Fibroblast of lung (primary cell): ENCODE results near the gene SCAF8. TPM values are rescaled to one million over a fixed set of nuclear protein-coding genes. Genes with fewer than 3 reads are reported as not detected.

Experiments used
- DNase-seq, 2 donors: peaks; one replicate each; pipeline versions ENCODE4 v3.0.0 to v3.0.0-alpha.2; 2010; ENCODE audit warnings: low read depth in 2 of 2
- H2AFZ ChIP-seq: 2 replicates; pipeline ENCODE4 v1.5.1; 2012; ENCODE audit warnings: low read length, control low read depth, inconsistent platforms
- H3K27ac ChIP-seq: 2 replicates; pipeline ENCODE4 v1.5.1; 2011; ENCODE audit warnings: low read length, control low read depth; ENCODE audit not compliant: insufficient read depth
- H3K27me3 ChIP-seq: 2 replicates; pipeline ENCODE4 v1.5.1; 2011; ENCODE audit warnings: mild to moderate bottlenecking, low read length; ENCODE audit not compliant: control insufficient read depth, insufficient read depth
- H3K36me3 ChIP-seq: 2 replicates; pipeline ENCODE4 v1.5.1; 2011; ENCODE audit warnings: low read length; ENCODE audit not compliant: control insufficient read depth, insufficient read depth
- H3K4me1 ChIP-seq: 2 replicates; pipeline ENCODE4 v1.5.1; 2011; ENCODE audit warnings: low read length; ENCODE audit not compliant: control insufficient read depth, insufficient read depth; ENCODE audit errors: extremely low read depth
- H3K4me2 ChIP-seq: 2 replicates; pipeline ENCODE4 v1.5.1; 2011; ENCODE audit warnings: low read length, control low read depth; ENCODE audit not compliant: insufficient read depth; ENCODE audit errors: extremely low read depth
- H3K4me3 ChIP-seq, 4 experiments: fragments of 200-600 bp in 1 of 4; sonication (generic) in 1 of 4; replicated peaks in 1 of 4; 2 replicates each; pipeline ENCODE4 v1.5.1; 2011 to 2016; ENCODE audit warnings: low read length in 4 of 4, low read depth in 3 of 4, mild to moderate bottlenecking in 3 of 4, control low read depth in 2 of 4, inconsistent platforms in 1 of 4, mixed read lengths in 1 of 4; ENCODE audit not compliant: insufficient read depth in 1 of 4; ENCODE audit errors: control extremely low read depth in 1 of 4
- H3K79me2 ChIP-seq: 2 replicates; pipeline ENCODE4 v1.5.1; 2012; ENCODE audit warnings: mild to moderate bottlenecking, low read length, inconsistent platforms; ENCODE audit not compliant: control insufficient read depth, insufficient read depth
- H3K9ac ChIP-seq: 2 replicates; pipeline ENCODE4 v1.5.1; 2011; ENCODE audit warnings: mild to moderate bottlenecking, low read length, control low read depth; ENCODE audit not compliant: insufficient read depth
- H3K9me3 ChIP-seq: 2 replicates; pipeline ENCODE4 v1.5.1; 2012; ENCODE audit warnings: low read depth, low read length; ENCODE audit not compliant: control insufficient read depth, insufficient read depth
- H4K20me1 ChIP-seq: 2 replicates; pipeline ENCODE4 v1.5.1; 2011; ENCODE audit warnings: low read length; ENCODE audit not compliant: control insufficient read depth, insufficient read depth; ENCODE audit errors: extremely low read depth
- CTCF ChIP-seq, 2 donors: IDR thresholded peaks in 1 of 2; conservative IDR thresholded peaks in 1 of 2; 1 replicate in 1 of 2; 2 replicates in 1 of 2; pipeline ENCODE4 v1.5.1; 2011 to 2012; ENCODE audit warnings: low read length in 2 of 2, control low read depth in 1 of 2, inconsistent platforms in 1 of 2, low read depth in 1 of 2, mild to moderate bottlenecking in 1 of 2
- EZH2 ChIP-seq: IDR thresholded peaks from 2 replicates; pipeline ENCODE4 v1.5.1; 2012; ENCODE audit warnings: low read length, control low read depth, mild to moderate bottlenecking; ENCODE audit errors: missing control alignments
- polyA plus RNA-seq, 2 donors: library from polyadenylated mRNA; depleted of rRNA in 1 of 2; stranded (reverse) in 1 of 2; unstranded in 1 of 2; fragments of >200 nt; gene quantifications; 2 replicates each; pipeline ENCODE4 v1.2.1, GENCODE V29; 2011 to 2012; ENCODE audit warnings: missing spikeins in 1 of 2
- total RNA-seq: library from RNA; depleted of rRNA; stranded (reverse); fragments of >200 nt; gene quantifications from 2 replicates; pipeline ENCODE4 v1.2.1, GENCODE V29; 2014

The SCAF8 gene
- total and polyA plus RNA-seq, 2 donors (not counting 1 experiment from before 2014, with no cell fraction given): 28.5 to 30.9 TPM

- no peak overlapping the region for H3K4me3 ChIP-seq
- no peak overlapping the region for H3K27ac ChIP-seq
- no peaks in the 10 kb centered on the region for H3K4me1 ChIP-seq
- H3K4me2 ChIP-seq: no peak overlapping the region
- no peak overlapping the region for H3K9ac ChIP-seq
- peaks cover 96% of the 10 kb centered on the region for H3K79me2 ChIP-seq
- H3K9me3 ChIP-seq: no peaks in the 10 kb centered on the region
- no peaks in the 10 kb centered on the region for H3K27me3 ChIP-seq
- no peak for DNase-seq
- no peaks in the 10 kb centered on the region for H3K36me3 ChIP-seq
- peaks cover 5% of the 10 kb centered on the region for H4K20me1 ChIP-seq
- TF ChIP-seq CTCF (conservative IDR thresholded peaks at IDR 0.05 in 1 of 2, IDR thresholded peaks at IDR 0.05 in 1 of 2; ENCODE audit: low read depth in 1 of 2, low read length in 2 of 2) (no peak), EZH2 (no peak)
- no peak overlapping the region for H2AFZ ChIP-seq
Observed at GRCh38 chr6:154752022-154752421, 18.8 kb downstream of the SCAF8 start.

GRCh38 chr6:154754152-154754551, 20.9 kb downstream of the SCAF8 start:
- Histone ChIP-seq H4K20me1 (peaks cover 5% of the 10 kb centered on the region), H3K27ac (peak overlapping the region; percentile 29)

DNA sequence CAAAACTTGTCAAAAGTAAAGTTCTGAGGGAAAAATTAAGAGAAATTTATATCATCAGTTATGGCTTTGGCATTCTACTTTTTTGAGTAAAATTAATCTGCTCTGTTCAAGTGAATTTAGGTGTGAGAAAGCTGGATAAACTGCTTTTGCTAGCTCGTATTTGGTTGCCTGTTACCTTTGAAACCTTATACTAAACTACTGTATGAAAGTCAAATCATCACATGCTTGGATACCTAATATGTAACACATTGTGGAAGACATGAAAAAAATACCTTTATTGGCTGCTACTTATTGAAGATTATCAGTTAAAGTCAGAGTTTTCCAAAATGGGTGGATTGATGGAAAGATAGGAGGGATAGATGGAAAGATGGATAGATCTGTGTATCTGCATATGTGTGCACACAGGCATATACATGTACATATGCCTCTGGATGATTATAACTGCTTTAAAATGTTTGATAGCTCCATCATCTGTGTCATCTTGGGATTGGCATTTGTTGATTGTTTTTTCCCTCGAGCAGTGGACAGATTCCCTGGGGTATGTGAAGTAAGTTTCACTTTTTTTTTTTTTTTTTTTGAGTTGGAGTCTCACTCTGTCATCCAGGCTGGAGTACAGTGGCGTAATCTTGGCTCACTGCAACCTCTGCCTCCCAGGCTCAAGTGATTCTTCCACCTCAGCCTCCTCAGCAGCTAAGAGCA, 24.3 kb downstream of the SCAF8 start:
- DNase-seq: no peak
- Histone ChIP-seq H3K9ac (no peak overlapping the region), H3K79me2 (peaks cover 94% of the 10 kb centered on the region), H3K4me2 (no peak overlapping the region), H3K4me1 (no peaks in the 10 kb centered on the region), H4K20me1 (peaks cover 5% of the 10 kb centered on the region), H3K36me3 (no peaks in the 10 kb centered on the region), H3K4me3 (no peak overlapping the region), H2AFZ (no peak overlapping the region), H3K9me3 (no peaks in the 10 kb centered on the region), H3K27me3 (no peaks in the 10 kb centered on the region), H3K27ac (no peak overlapping the region)
- TF ChIP-seq CTCF (conservative IDR thresholded peaks at IDR 0.05 in 1 of 2, IDR thresholded peaks at IDR 0.05 in 1 of 2; ENCODE audit: low read depth in 1 of 2, low read length in 2 of 2) (no peak), EZH2 (no peak)

More at GRCh38 chr6:154754152-154754551, 20.9 kb downstream of the SCAF8 start:
- DNase-seq: peak; percentile 65 to 76
- Histone ChIP-seq H3K27me3 (no peaks in the 10 kb centered on the region), H3K4me1 (no peaks in the 10 kb centered on the region), H3K36me3 (no peaks in the 10 kb centered on the region), H3K79me2 (peaks cover 96% of the 10 kb centered on the region), H2AFZ (no peak overlapping the region), H3K4me3 (no peak overlapping the region), H3K9me3 (no peaks in the 10 kb centered on the region), H3K4me2 (peak overlapping the region; percentile 57), H3K9ac (no peak overlapping the region)
- TF ChIP-seq CTCF (conservative IDR thresholded peaks at IDR 0.05 in 1 of 2, IDR thresholded peaks at IDR 0.05 in 1 of 2; ENCODE audit: low read depth in 1 of 2, low read length in 2 of 2): no peak
- no peak for TF ChIP-seq EZH2
